Caki2 (cell line): ENCODE measurements around the gene NUDCD2. TPM values are rescaled to one million over a fixed set of nuclear protein-coding genes. Genes with fewer than 3 reads are reported as not detected.
"Not testable (repeated sequence)": the region's sequence is repeated elsewhere in the genome, so short reads cannot be mapped to it uniquely, and the experiment has no call there.

Experiments
- DNase-seq: peaks from one replicate; pipeline ENCODE4 v3.0.0-alpha.2; 2015; ENCODE audit warnings: low read depth
- in situ Hi-C: cut with HindIII; loops from 2 replicates; pipeline ENCODE4 v1.10.0; 2016; ENCODE audit warnings: low sequenced_read_pairs, low pct_unique_long_range_greater_than_20kb, mixed read lengths
- total RNA-seq: library from RNA; depleted of rRNA; stranded (reverse); fragments of >200 nt; shearing (Covaris generic); gene quantifications from 2 replicates; pipeline ENCODE4 v1.2.3, GENCODE V29; 2014; ENCODE audit warnings: low replicate concordance; rRNA removed

Gene NUDCD2
- total RNA-seq, 1 experiment from 2014 or later = 17.4 TPM

GRCh38 chr5:163396818-163397340 is 63.0 kb downstream of the NUDCD2 start:
- DNase-seq, in situ Hi-C loops: not testable (repeated sequence)

Other genes starting within 250 kb of the NUDCD2 start
- gene CCNG1, start 22.5 kb downstream of the NUDCD2 start, total RNA-seq = 273 and 288 TPM in 2 replicates
- 68.7 and 74.1 TPM in 2 replicates for gene HMMR, start 530 bp upstream of the NUDCD2 start, total RNA-seq
- 53.5 and 59.5 TPM in 2 replicates for gene MAT2B, start 45.5 kb upstream of the NUDCD2 start, total RNA-seq